CD14-positive monocyte (primary cell): ENCODE data around the gene P2RY6. TPM values are rescaled to one million over a fixed set of nuclear protein-coding genes. Genes with fewer than 3 reads are reported as not detected.

Experiments
- DNase-seq, 3 donors: peaks; one replicate each; pipeline ENCODE4 v3.0.0-alpha.2; 2011 to 2022
- H2AFZ ChIP-seq: 2 replicates; pipeline ENCODE4 v1.6.0; 2012; ENCODE audit warnings: mild to moderate bottlenecking, low read depth, low read length, inconsistent platforms; ENCODE audit not compliant: insufficient read depth, poor library complexity, severe bottlenecking
- H3K27ac ChIP-seq, 2 donors: 1 replicate in 1 of 2; 2 replicates in 1 of 2; pipeline ENCODE4 v1.5.1; 2012 to 2013; ENCODE audit warnings: low read length in 2 of 2, control low read depth in 1 of 2, inconsistent platforms in 1 of 2, low read depth in 1 of 2, mild to moderate bottlenecking in 1 of 2
- H3K27me3 ChIP-seq, 2 donors: one replicate each; pipeline versions ENCODE4 v1.6.0 to v1.6.1; 2011 to 2013; ENCODE audit warnings: low read length in 2 of 2; ENCODE audit not compliant: control insufficient read depth in 2 of 2, insufficient read depth in 2 of 2
- H3K36me3 ChIP-seq, 2 donors: replicated peaks in 1 of 2; 1 replicate in 1 of 2; 2 replicates in 1 of 2; pipeline versions ENCODE4 v1.5.1 to v1.6.1; 2012 to 2013; ENCODE audit warnings: low read length in 2 of 2, control low read depth in 1 of 2, inconsistent platforms in 1 of 2, mild to moderate bottlenecking in 1 of 2; ENCODE audit not compliant: insufficient read depth in 2 of 2, control insufficient read depth in 1 of 2
- H3K4me1 ChIP-seq, 2 donors: 1 replicate in 1 of 2; 2 replicates in 1 of 2; pipeline versions ENCODE4 v1.5.1 to v1.6.1; 2012 to 2013; ENCODE audit warnings: low read length in 2 of 2, control low read depth in 1 of 2, inconsistent platforms in 1 of 2, mild to moderate bottlenecking in 1 of 2, moderate library complexity in 1 of 2; ENCODE audit not compliant: insufficient read depth in 2 of 2, control insufficient read depth in 1 of 2
- H3K4me2 ChIP-seq: replicated peaks from 2 replicates; pipeline ENCODE3; 2012; ENCODE audit warnings: low read length, moderate library complexity, mild to moderate bottlenecking; ENCODE audit not compliant: poor library complexity, severe bottlenecking; ENCODE audit errors: extremely low read depth
- H3K4me3 ChIP-seq, 3 experiments: fragments of 200-600 bp in 1 of 3; sonication (generic) in 1 of 3; replicated peaks in 1 of 3; 1 replicate in 2 of 3; 2 replicates in 1 of 3; pipeline ENCODE4 v1.5.1; 2011 to 2013; ENCODE audit warnings: low read length in 3 of 3, mild to moderate bottlenecking in 3 of 3, control low read depth in 2 of 3, low read depth in 2 of 3, inconsistent platforms in 1 of 3, moderate library complexity in 1 of 3
- H3K79me2 ChIP-seq: 2 replicates; pipeline ENCODE4 v1.6.0; 2012; ENCODE audit warnings: mild to moderate bottlenecking, control low read depth, inconsistent platforms, low read length, moderate library complexity; ENCODE audit not compliant: insufficient read depth
- H3K9ac ChIP-seq: 2 replicates; pipeline ENCODE4 v1.6.0; 2017; ENCODE audit warnings: low read length, mild to moderate bottlenecking; ENCODE audit not compliant: insufficient read depth, poor library complexity, severe bottlenecking
- H3K9me3 ChIP-seq, 2 donors: replicated peaks in 1 of 2; 1 replicate in 1 of 2; 2 replicates in 1 of 2; pipeline versions ENCODE4 v1.5.1 to v1.6.1; 2012 to 2013; ENCODE audit warnings: low read length in 2 of 2, control low read depth in 1 of 2; ENCODE audit not compliant: control insufficient read depth in 1 of 2, insufficient read depth in 1 of 2
- H4K20me1 ChIP-seq: 2 replicates; pipeline ENCODE4 v1.6.0; 2012; ENCODE audit warnings: mild to moderate bottlenecking, low read length, control low read depth, moderate library complexity; ENCODE audit not compliant: insufficient read depth
- H3K27ac Mint-ChIP-seq, 7 donors: one replicate each; pipeline ENCODE4 v1.8.0; 2020; ENCODE audit warnings: mild to moderate bottlenecking in 7 of 7, mixed read lengths in 7 of 7, moderate library complexity in 6 of 7, inconsistent platforms in 2 of 7
- H3K27me3 Mint-ChIP-seq, 3 donors: one replicate each; pipeline ENCODE4 v1.8.0; 2021 to 2022; ENCODE audit warnings: low read depth in 3 of 3, mild to moderate bottlenecking in 3 of 3, mixed read lengths in 3 of 3, moderate library complexity in 3 of 3, inconsistent platforms in 1 of 3
- H3K36me3 Mint-ChIP-seq, 2 donors: one replicate each; pipeline ENCODE4 v1.8.0; 2020; ENCODE audit warnings: mixed read lengths in 2 of 2, inconsistent platforms in 1 of 2, mild to moderate bottlenecking in 1 of 2
- H3K4me1 Mint-ChIP-seq: one replicate; pipeline ENCODE4 v1.8.0; 2020; ENCODE audit warnings: mild to moderate bottlenecking, mixed read lengths
- H3K4me3 Mint-ChIP-seq, 2 donors: one replicate each; pipeline ENCODE4 v1.8.0; 2020; ENCODE audit warnings: mild to moderate bottlenecking in 2 of 2, mixed read lengths in 2 of 2, moderate library complexity in 1 of 2
- H3K9me3 Mint-ChIP-seq, 7 donors: one replicate each; pipeline ENCODE4 v1.8.0; 2020 to 2022; ENCODE audit warnings: mixed read lengths in 7 of 7, mild to moderate bottlenecking in 6 of 7, moderate library complexity in 6 of 7, inconsistent platforms in 2 of 7
- CTCF ChIP-seq: fragments of 200-600 bp; IDR thresholded peaks from one replicate; pipeline ENCODE4 v1.8.0; 2022; ENCODE audit warnings: antibody characterized with exemption, mild to moderate bottlenecking
- WGBS: methylation state at CpG from one replicate; pipeline ENCODE4 v1.1.5; 2013; ENCODE audit warnings: missing lambda C conversion rate; ENCODE audit not compliant: insufficient coverage; 5-methylcytosine and 5-hydroxymethylcytosine counted together
- intact Hi-C, 2 donors: fragments of 100-400 bp; cut with micrococcal nuclease; formaldehyde crosslinking; loops; one replicate each; pipeline versions ENCODE4 v1.15.0 to v1.15.1; 2023
- polyA plus RNA-seq, 3 donors: library from polyadenylated mRNA; depleted of rRNA in 1 of 3; unstranded in 2 of 3; stranded (reverse) in 1 of 3; fragments of 300-500 nt in 2 of 3; fragments of >200 nt in 1 of 3; fragmentation: Illumina TruSeq in 2 of 3; gene quantifications; 1 replicate in 2 of 3; 2 replicates in 1 of 3; pipeline ENCODE4 v1.2.3, GENCODE V29; 2012 to 2021

P2RY6 gene
- polyA plus RNA-seq, 3 donors = 1.7 to 5.1 (median 1.8) TPM

DNA sequence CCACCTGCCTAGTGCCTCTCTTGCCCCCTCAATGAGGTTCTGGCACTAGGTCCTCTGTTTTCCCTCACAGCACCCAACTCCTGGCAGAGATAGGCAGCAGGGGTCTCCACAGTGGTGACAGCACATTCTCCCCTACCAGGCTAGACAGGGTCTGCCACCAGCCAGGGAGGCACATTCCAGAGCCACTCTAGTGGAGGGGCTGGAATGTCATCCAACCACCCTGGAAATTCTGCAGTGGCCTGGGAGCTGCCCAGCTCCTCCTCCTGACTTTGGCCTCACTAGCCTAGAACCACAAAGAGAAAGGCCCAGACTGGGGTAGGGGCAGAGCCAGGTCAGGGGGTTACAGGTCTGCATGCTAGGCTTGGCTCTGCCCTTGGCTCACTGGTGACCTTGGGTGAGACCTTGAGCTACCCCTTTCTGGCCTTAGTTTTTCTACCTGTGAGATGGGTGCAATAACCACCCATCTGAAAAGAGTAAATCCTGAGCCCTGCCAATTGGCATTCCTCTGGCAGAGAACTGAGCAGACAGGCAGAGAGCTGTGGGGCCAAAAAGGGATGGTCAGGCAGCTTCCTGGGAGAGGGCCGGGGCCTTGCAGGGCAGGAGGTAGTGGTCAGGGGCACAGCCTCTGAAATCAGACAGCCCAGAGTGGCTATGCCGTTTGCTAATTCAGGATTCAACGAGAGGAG lies 47.0 kb upstream of the P2RY6 start:
- no peak overlapping the region for H3K9ac ChIP-seq
- peaks cover 29 to 43% of the 10 kb centered on the region in 2 donors for H3K36me3 ChIP-seq
- no peaks in the 10 kb centered on the region for H3K9me3 Mint-ChIP-seq
- peaks cover 99% of the 10 kb centered on the region for H3K79me2 ChIP-seq
- H2AFZ ChIP-seq = no peak overlapping the region
- H3K27me3 ChIP-seq = no peaks in the 10 kb centered on the region
- 95% methylated on average over 2 of the region's 3 CpGs for WGBS
- no peak for DNase-seq
- peaks cover 94% of the 10 kb centered on the region for H4K20me1 ChIP-seq
- H3K4me3 Mint-ChIP-seq = no peak overlapping the region
- no peak overlapping the region for H3K4me3 ChIP-seq
- H3K9me3 ChIP-seq = no peaks in the 10 kb centered on the region
- peaks cover 0 to 2% (median 0%) of the 10 kb centered on the region in 3 donors for H3K27me3 Mint-ChIP-seq
- H3K4me1 Mint-ChIP-seq = peaks cover 63% of the 10 kb centered on the region
- TF ChIP-seq CTCF = no peak
- no peak overlapping the region for H3K4me2 ChIP-seq
- peaks cover 50 to 72% of the 10 kb centered on the region in 2 donors for H3K36me3 Mint-ChIP-seq
- peaks cover 45 to 46% of the 10 kb centered on the region in 2 donors for H3K4me1 ChIP-seq
- intact Hi-C loops = no loop called here
- H3K27ac Mint-ChIP-seq = peak overlapping the region in 5 of 7 donors; percentile 36 to 87 (median 66)
- peak overlapping the region in 1 of 2 donors; percentile 60 for H3K27ac ChIP-seq

GRCh38 chr11:73225851-73226250 lies 46.3 kb upstream of the P2RY6 start:
- Histone ChIP-seq H4K20me1 (peaks cover 91% of the 10 kb centered on the region), H3K9ac (no peak overlapping the region), H3K27ac (peak overlapping the region in 1 of 2 donors; percentile 60), H3K79me2 (peaks cover 96% of the 10 kb centered on the region), H3K27me3 (no peaks in the 10 kb centered on the region), H3K4me1 (peaks cover 38 to 39% of the 10 kb centered on the region in 2 donors), H3K4me2 (no peak overlapping the region), H2AFZ (no peak overlapping the region), H3K9me3 (no peaks in the 10 kb centered on the region), H3K36me3 (peaks cover 33 to 48% of the 10 kb centered on the region in 2 donors), H3K4me3 (no peak overlapping the region)
- Mint-ChIP-seq H3K27ac (peak overlapping the region in 6 of 7 donors; percentile 21 to 85 (median 54)), H3K4me3 (no peak overlapping the region), H3K9me3 (no peaks in the 10 kb centered on the region), H3K27me3 (no peaks in the 10 kb centered on the region), H3K4me1 (peaks cover 56% of the 10 kb centered on the region), H3K36me3 (peaks cover 56 to 74% of the 10 kb centered on the region in 2 donors)
- intact Hi-C loops = no loop called here
- 95% methylated on average over 7 of the region's 7 CpGs for WGBS
- no peak for TF ChIP-seq CTCF
- DNase-seq = no peak
